ENCODE data around the gene WNK2.

DNA sequence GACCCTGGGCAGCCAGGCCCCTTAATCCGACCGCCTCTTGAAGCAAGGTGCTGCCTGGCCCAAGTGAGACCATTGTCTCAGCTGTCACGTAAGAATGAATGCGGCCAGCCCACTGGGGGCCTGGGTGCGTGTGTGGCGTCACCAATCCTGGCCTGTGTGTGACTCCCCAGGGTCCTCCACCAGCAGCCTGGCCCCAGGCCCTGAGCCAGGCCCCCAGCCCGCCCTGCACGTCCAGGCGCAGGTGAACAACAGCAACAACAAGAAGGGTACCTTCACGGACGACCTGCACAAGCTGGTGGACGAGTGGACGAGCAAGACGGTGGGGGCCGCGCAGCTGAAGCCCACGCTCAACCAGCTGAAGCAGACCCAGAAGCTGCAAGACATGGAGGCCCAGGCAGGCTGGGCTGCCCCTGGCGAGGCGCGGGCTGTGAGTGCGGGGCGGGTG lies 124.2 kb downstream of the WNK2 start:
- TF ChIP-seq, protein P1, sequence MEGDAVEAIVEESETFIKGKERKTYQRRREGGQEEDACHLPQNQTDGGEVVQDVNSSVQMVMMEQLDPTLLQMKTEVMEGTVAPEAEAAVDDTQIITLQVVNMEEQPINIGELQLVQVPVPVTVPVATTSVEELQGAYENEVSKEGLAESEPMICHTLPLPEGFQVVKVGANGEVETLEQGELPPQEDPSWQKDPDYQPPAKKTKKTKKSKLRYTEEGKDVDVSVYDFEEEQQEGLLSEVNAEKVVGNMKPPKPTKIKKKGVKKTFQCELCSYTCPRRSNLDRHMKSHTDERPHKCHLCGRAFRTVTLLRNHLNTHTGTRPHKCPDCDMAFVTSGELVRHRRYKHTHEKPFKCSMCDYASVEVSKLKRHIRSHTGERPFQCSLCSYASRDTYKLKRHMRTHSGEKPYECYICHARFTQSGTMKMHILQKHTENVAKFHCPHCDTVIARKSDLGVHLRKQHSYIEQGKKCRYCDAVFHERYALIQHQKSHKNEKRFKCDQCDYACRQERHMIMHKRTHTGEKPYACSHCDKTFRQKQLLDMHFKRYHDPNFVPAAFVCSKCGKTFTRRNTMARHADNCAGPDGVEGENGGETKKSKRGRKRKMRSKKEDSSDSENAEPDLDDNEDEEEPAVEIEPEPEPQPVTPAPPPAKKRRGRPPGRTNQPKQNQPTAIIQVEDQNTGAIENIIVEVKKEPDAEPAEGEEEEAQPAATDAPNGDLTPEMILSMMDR (IDR thresholded peaks at IDR 0.05; ENCODE audit: insufficient read depth, low read length) = no peak
- TF ChIP-seq POLR2AphosphoS5 (IDR thresholded peaks at IDR 0.05; ENCODE audit: low read depth) = no peak
- TF ChIP-seq GABPA (IDR thresholded peaks at IDR 0.05; ENCODE audit: low read depth) = no peak
- TF ChIP-seq, protein P2, sequence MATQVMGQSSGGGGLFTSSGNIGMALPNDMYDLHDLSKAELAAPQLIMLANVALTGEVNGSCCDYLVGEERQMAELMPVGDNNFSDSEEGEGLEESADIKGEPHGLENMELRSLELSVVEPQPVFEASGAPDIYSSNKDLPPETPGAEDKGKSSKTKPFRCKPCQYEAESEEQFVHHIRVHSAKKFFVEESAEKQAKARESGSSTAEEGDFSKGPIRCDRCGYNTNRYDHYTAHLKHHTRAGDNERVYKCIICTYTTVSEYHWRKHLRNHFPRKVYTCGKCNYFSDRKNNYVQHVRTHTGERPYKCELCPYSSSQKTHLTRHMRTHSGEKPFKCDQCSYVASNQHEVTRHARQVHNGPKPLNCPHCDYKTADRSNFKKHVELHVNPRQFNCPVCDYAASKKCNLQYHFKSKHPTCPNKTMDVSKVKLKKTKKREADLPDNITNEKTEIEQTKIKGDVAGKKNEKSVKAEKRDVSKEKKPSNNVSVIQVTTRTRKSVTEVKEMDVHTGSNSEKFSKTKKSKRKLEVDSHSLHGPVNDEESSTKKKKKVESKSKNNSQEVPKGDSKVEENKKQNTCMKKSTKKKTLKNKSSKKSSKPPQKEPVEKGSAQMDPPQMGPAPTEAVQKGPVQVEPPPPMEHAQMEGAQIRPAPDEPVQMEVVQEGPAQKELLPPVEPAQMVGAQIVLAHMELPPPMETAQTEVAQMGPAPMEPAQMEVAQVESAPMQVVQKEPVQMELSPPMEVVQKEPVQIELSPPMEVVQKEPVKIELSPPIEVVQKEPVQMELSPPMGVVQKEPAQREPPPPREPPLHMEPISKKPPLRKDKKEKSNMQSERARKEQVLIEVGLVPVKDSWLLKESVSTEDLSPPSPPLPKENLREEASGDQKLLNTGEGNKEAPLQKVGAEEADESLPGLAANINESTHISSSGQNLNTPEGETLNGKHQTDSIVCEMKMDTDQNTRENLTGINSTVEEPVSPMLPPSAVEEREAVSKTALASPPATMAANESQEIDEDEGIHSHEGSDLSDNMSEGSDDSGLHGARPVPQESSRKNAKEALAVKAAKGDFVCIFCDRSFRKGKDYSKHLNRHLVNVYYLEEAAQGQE (IDR thresholded peaks at IDR 0.05; ENCODE audit: insufficient replicate concordance, low read depth) = no peak

Data from HL-60 (cell line).